GM12874 (cell line): Measurements from ENCODE around the gene UAP1.

Experiments used
- TF ChIP-seq, protein P1 (sequence below): IDR thresholded peaks from 2 replicates; pipeline ENCODE4 v1.5.1; 2011; ENCODE audit warnings: low read depth, mild to moderate bottlenecking, control low read depth, low read length, moderate library complexity; ENCODE audit not compliant: insufficient read depth

UAP1 gene

DNA sequence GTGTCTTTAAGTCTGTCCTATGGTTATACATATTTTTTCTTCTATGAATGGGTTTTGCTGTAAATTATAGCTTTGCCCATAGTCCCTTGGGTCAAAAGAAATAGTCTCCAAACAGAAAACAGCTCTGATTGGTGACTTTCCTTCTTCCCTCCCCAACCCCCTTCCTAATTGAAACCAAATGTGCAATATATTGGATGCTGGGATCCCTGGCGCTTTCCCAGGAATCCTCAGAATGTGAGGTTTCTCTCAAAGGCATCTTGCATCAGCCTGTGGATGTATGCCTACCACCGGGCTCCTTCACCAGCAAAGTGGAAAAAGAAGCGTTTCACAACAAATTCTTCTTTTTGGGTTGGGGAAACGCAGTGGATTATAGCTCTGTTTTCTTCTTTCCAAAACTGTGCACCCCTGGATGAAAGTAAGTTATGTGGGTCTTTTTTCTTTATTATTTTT, 70.7 kb downstream of the UAP1 start, which contains the start of gene DDR2:
DDR2 (plus strand) TSS at position 248 of the 450 bp plus-strand sequence. CDS start 86,600 bp downstream, outside the sequence.
- TF ChIP-seq, protein P1, sequence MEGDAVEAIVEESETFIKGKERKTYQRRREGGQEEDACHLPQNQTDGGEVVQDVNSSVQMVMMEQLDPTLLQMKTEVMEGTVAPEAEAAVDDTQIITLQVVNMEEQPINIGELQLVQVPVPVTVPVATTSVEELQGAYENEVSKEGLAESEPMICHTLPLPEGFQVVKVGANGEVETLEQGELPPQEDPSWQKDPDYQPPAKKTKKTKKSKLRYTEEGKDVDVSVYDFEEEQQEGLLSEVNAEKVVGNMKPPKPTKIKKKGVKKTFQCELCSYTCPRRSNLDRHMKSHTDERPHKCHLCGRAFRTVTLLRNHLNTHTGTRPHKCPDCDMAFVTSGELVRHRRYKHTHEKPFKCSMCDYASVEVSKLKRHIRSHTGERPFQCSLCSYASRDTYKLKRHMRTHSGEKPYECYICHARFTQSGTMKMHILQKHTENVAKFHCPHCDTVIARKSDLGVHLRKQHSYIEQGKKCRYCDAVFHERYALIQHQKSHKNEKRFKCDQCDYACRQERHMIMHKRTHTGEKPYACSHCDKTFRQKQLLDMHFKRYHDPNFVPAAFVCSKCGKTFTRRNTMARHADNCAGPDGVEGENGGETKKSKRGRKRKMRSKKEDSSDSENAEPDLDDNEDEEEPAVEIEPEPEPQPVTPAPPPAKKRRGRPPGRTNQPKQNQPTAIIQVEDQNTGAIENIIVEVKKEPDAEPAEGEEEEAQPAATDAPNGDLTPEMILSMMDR, result no peak

DNA sequence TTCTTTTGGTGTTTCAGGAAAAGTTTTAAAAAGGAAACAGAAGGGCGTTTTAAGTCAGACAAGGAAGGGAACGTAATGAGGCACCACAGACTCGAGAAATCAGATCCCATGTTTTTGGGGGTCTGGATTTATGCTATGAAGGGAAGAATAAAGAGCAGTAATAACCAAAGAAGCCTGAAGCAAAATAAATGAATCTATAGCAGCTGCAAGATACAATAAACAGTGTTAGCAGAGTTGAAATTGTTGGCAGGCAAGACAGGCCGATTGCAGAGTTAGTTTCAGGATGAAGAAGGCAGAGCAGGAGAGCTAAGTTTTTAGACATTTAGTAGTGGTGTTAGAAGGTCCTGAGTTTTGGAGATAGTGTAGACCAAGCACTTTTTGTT, 71.2 kb downstream of the UAP1 start:
- TF ChIP-seq, protein P1, result no peak

DNA sequence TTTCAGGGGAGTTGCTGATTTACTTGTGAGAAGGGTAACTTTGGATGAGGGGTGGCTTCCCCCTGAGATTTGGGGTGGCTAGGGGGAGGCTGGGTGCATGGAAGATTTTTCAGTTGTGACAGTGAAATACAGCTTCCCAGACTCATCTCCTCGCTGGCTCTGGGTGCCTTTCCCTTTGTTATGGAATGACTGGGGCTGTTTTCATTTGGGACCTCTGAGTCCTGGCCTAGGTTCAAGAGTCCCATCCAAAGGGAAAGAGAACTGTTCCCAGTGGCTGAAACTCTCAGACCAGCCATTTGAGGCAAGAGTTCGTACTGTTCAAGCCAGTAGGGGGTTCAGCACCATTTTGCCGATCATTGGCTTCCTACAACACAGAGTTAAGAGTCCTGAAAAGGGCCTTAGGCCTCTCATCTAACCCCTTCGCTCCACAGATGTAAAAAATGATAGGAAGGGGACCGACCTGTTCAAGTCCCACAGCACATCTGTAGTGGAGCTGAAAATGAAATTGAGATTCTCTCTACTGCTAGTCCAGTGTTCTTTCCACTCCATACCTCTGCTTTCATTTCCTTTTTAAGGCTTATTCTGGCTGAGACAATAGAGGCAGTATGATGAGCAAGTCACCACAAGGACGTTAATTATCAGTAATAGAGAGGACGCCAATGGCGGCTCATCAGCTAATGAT, 71.7 kb downstream of the UAP1 start:
- TF ChIP-seq, protein P1, result no peak

DNA sequence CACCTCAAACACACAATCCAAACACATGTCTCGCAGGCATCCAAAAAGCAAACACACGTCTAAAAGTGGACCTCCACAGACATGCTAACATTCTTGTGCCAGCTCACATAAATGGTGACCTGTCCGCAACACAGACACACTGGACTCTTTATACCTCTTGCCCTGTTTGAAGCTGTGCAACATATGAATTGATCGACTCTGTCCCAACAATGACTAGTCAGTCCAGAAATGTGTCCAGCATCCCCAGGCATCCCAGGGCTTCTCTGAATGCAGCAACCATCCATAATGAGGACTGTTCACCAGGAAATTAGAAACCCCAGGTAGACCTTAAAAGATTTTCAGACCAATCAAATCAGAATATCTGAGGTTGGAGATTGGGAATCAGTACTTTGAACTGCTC, 73.9 kb downstream of the UAP1 start:
- TF ChIP-seq, protein P1, result no peak

DNA sequence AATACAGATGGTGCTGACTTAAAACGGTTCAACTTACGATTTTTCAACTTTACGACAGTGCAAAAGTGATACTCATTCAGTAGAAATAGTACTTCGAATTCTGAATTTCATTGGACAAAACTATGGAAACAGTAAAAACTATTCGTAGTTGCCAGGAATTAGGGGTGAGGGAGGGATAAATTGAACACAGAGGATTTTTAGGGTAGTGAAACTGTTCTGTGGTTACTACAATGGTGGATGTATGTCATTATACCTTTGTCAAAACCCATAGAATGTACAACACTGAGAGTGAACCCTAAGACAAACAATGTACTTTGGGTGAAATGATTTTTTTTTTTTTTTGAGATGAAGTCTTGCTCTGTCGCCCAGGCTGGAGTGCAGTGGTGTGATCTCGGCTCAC, 78.2 kb downstream of the UAP1 start:
- TF ChIP-seq, protein P1, result no peak

DNA sequence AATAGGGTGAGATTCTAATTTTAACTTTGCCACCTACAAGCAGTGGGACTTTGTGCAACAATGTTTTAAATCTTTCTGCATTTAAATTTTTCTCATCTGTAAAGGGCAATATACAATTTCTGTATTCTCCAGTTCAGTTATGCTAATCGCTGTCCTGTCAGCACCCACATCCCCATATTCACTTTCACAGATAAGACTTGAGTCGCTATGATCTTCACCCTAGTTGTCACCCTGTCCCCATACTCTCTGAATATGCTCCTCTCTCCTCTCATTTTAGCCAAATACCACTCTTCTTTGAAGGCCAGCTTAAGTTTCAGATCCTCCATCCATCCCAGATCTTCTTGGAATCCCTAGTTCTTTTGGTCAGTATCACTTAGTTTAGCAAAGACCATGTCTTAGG, 79.6 kb downstream of the UAP1 start:
- TF ChIP-seq, protein P1, result no peak

DNA sequence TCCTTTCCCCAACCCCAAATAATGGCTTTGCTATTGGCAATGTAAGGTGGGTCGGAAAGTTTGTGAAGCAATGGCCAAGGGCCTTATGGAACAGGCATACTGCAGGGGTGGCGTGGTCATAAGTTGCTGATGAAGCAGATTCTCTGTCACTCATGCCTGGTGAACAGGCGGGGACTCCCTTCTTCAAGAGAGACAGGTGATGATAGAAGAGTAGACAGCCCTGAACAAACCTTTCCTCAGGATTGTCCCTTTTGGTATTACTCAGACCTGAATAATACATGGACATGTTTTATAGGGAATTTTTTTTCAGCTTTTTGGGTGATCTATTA, 83.4 kb downstream of the UAP1 start:
- TF ChIP-seq, protein P1, result no peak

DNA sequence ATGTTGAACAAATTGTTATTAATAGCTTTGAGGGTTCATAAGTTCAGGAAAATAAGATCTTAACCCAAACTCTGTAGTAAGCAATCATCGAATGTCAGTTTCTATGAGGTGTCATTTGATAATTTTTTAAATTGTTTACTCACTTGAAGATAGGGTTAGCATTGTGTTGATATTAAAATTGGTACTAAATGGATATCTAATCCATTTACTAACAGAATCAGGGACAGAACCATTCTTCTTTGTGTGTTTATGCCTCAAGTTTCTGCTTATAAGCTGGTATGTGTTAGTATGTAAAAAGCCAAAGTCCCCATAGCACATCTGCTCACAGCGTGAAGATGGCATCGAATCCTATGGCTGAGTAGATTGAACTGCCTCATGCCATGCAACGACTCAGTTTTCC, 84.1 kb downstream of the UAP1 start:
- TF ChIP-seq, protein P1, result no peak
